ENCODE measurements around the gene DNAI2.

DNAI2 gene

GRCh38 chr17:74358697-74359096, 84.7 kb downstream of the DNAI2 start:
- in situ Hi-C loops (cut with MboI; ENCODE audit: low pct_unique_long_range_greater_than_20kb, low sequenced_read_pairs, unreplicated experiment), result loop anchor here (10.0 kb wide), 1 partner anchor 54 kb away; no protein-coding TSS in a partner anchor
- TF ChIP-seq CTCF (IDR thresholded peaks at IDR 0.05; ENCODE audit: extremely low read depth, insufficient read depth, missing control alignments), result no peak
- DNase-seq (ENCODE audit: low spot score), result no peak

- no peak for TF ChIP-seq CTCF (IDR thresholded peaks at IDR 0.05; ENCODE audit: extremely low read depth, insufficient read depth, missing control alignments)
- in situ Hi-C loops (cut with MboI; ENCODE audit: low pct_unique_long_range_greater_than_20kb, low sequenced_read_pairs, unreplicated experiment), result loop anchor here (10.0 kb wide), 1 partner anchor 55 kb away; no protein-coding TSS in a partner anchor
- no peak for DNase-seq (ENCODE audit: low spot score)
Observed at GRCh38 chr17:74359916-74360315, 85.9 kb downstream of the DNAI2 start.

- no peak for DNase-seq (ENCODE audit: low spot score)
- in situ Hi-C loops (cut with MboI; ENCODE audit: low pct_unique_long_range_greater_than_20kb, low sequenced_read_pairs, unreplicated experiment), result no loop called here
- TF ChIP-seq CTCF (IDR thresholded peaks at IDR 0.05; ENCODE audit: extremely low read depth, insufficient read depth, missing control alignments), result no peak
Observed at GRCh38 chr17:74360899-74361229, 86.8 kb downstream of the DNAI2 start.

GRCh38 chr17:74361230-74362068, 87.4 kb downstream of the DNAI2 start, which contains the start of gene BTBD17:
Gene BTBD17 (minus strand): TSS chr17:74361868. CDS start chr17:74361819, 49 bp downstream.
- peak; percentile 73 for DNase-seq (ENCODE audit: low spot score)
- peak; percentile 75 for TF ChIP-seq CTCF (IDR thresholded peaks at IDR 0.05; ENCODE audit: extremely low read depth, insufficient read depth, missing control alignments)
- in situ Hi-C loops (cut with MboI; ENCODE audit: low pct_unique_long_range_greater_than_20kb, low sequenced_read_pairs, unreplicated experiment), result no loop called here

GRCh38 chr17:74362069-74362405, 88.0 kb downstream of the DNAI2 start:
- TF ChIP-seq CTCF (IDR thresholded peaks at IDR 0.05; ENCODE audit: extremely low read depth, insufficient read depth, missing control alignments), result no peak
- in situ Hi-C loops (cut with MboI; ENCODE audit: low pct_unique_long_range_greater_than_20kb, low sequenced_read_pairs, unreplicated experiment), result no loop called here
- no peak for DNase-seq (ENCODE audit: low spot score)

- DNase-seq (ENCODE audit: low spot score), result no peak
- in situ Hi-C loops (cut with MboI; ENCODE audit: low pct_unique_long_range_greater_than_20kb, low sequenced_read_pairs, unreplicated experiment), result no loop called here
- no peak for TF ChIP-seq CTCF (IDR thresholded peaks at IDR 0.05; ENCODE audit: extremely low read depth, insufficient read depth, missing control alignments)
Observed at GRCh38 chr17:74362810-74363498, 88.9 kb downstream of the DNAI2 start.

All from GM13977 (cell line).